ENCODE data around the gene TOP2B.

DNA sequence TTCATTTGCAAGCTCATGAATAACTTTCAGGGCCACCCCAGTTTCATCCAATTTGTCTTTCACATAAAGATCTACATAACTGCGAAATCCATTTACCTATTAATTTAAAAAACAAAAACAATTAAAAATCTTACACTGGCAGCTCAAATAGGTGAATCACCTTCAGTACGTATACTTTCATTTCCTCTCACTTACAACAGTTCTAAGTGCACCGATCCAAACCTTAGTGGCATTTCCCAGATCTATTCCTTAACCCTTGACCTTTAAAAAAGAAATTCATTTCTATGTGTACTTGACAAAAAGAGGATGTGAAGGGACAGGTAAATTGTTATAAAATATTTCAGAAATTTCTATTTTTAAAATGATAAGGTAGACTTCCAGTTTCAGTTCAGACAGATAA is 30.8 kb downstream of the TOP2B start:
- TF ChIP-seq POLR2A (conservative IDR thresholded peaks at IDR 0.05) (no peak), XRCC3 (IDR thresholded peaks at IDR 0.05) (no peak), ZNF197 (CRISPR knock-in tag; IDR thresholded peaks at IDR 0.05; ENCODE audit: low read depth) (no peak), NCOA2 (IDR thresholded peaks at IDR 0.05; ENCODE audit: partially characterized antibody in 2 of 2) (no peak), ZNF589 (CRISPR knock-in tag; IDR thresholded peaks at IDR 0.05; ENCODE audit: low read depth) (no peak), HCFC1 (IDR thresholded peaks at IDR 0.05; ENCODE audit: low read depth, low read length) (no peak), TAF7 (tag; IDR thresholded peaks at IDR 0.05) (no peak), RAD21 (CRISPR knock-in tag; conservative IDR thresholded peaks at IDR 0.05 in 1 of 2, IDR thresholded peaks at IDR 0.05 in 1 of 2) (no peak), ZNF384 (IDR thresholded peaks at IDR 0.05; ENCODE audit: low read depth, low read length) (no peak), ZNF274 (IDR thresholded peaks at IDR 0.05; ENCODE audit: borderline replicate concordance, low read depth, low read length) (no peak), GATAD2A (IDR thresholded peaks at IDR 0.05) (no peak)
- TF ChIP-seq, protein P1, sequence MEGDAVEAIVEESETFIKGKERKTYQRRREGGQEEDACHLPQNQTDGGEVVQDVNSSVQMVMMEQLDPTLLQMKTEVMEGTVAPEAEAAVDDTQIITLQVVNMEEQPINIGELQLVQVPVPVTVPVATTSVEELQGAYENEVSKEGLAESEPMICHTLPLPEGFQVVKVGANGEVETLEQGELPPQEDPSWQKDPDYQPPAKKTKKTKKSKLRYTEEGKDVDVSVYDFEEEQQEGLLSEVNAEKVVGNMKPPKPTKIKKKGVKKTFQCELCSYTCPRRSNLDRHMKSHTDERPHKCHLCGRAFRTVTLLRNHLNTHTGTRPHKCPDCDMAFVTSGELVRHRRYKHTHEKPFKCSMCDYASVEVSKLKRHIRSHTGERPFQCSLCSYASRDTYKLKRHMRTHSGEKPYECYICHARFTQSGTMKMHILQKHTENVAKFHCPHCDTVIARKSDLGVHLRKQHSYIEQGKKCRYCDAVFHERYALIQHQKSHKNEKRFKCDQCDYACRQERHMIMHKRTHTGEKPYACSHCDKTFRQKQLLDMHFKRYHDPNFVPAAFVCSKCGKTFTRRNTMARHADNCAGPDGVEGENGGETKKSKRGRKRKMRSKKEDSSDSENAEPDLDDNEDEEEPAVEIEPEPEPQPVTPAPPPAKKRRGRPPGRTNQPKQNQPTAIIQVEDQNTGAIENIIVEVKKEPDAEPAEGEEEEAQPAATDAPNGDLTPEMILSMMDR (IDR thresholded peaks at IDR 0.05 in 2 of 3, conservative IDR thresholded peaks at IDR 0.05 in 1 of 3; ENCODE audit: insufficient read depth in 2 of 3, low read depth in 1 of 3, low read length in 3 of 3): no peak
- TF ChIP-seq, protein P2, sequence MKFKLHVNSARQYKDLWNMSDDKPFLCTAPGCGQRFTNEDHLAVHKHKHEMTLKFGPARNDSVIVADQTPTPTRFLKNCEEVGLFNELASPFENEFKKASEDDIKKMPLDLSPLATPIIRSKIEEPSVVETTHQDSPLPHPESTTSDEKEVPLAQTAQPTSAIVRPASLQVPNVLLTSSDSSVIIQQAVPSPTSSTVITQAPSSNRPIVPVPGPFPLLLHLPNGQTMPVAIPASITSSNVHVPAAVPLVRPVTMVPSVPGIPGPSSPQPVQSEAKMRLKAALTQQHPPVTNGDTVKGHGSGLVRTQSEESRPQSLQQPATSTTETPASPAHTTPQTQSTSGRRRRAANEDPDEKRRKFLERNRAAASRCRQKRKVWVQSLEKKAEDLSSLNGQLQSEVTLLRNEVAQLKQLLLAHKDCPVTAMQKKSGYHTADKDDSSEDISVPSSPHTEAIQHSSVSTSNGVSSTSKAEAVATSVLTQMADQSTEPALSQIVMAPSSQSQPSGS (CRISPR knock-in tag; IDR thresholded peaks at IDR 0.05): no peak
- TF ChIP-seq, protein P3, sequence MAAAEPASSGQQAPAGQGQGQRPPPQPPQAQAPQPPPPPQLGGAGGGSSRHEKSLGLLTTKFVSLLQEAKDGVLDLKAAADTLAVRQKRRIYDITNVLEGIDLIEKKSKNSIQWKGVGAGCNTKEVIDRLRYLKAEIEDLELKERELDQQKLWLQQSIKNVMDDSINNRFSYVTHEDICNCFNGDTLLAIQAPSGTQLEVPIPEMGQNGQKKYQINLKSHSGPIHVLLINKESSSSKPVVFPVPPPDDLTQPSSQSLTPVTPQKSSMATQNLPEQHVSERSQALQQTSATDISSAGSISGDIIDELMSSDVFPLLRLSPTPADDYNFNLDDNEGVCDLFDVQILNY (CRISPR knock-in tag; IDR thresholded peaks at IDR 0.05): no peak
